Breast epithelium (tissue), 3 donors: ENCODE results near the gene SLC16A6.

Source experiments
- POLR2A ChIP-seq: fragments of 450-650 bp; IDR thresholded peaks from one replicate; pipeline ENCODE4 v1.6.1; 2016; ENCODE audit warnings: antibody characterized with exemption, mild to moderate bottlenecking, moderate library complexity
- POLR2AphosphoS5 ChIP-seq, 3 donors: sonication (generic); formaldehyde crosslinking; IDR thresholded peaks; one replicate each; pipeline ENCODE4 v1.6.1; 2017; ENCODE audit warnings: antibody characterized with exemption in 3 of 3
- TF ChIP-seq, protein P1 (sequence below), 3 donors: fragments of 450-650 bp; IDR thresholded peaks; one replicate each; pipeline ENCODE4 v1.5.1; 2016 to 2017; ENCODE audit warnings: antibody characterized with exemption in 3 of 3, mild to moderate bottlenecking in 3 of 3, moderate library complexity in 3 of 3

DNA sequence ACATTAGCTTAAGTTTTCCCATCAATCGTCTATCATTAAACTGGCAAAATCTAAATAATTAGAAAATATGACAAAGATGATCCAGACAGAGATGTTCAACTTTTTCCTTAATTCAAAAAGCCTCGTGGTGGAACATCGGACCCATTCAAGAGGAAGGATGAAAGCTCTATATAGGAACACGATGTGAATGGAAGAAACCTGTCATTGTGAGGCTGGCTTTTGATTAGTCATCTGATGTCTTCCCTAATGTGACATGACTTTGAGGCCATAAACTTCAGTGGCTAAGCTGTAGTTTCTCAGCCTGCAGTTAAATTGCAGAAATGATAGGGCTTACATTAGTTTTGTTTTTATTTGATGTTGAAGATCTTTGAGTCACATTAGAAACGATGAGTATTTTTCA lies 42.0 kb downstream of the SLC16A6 start:
- no peak for TF ChIP-seq POLR2A
- TF ChIP-seq, protein P1, sequence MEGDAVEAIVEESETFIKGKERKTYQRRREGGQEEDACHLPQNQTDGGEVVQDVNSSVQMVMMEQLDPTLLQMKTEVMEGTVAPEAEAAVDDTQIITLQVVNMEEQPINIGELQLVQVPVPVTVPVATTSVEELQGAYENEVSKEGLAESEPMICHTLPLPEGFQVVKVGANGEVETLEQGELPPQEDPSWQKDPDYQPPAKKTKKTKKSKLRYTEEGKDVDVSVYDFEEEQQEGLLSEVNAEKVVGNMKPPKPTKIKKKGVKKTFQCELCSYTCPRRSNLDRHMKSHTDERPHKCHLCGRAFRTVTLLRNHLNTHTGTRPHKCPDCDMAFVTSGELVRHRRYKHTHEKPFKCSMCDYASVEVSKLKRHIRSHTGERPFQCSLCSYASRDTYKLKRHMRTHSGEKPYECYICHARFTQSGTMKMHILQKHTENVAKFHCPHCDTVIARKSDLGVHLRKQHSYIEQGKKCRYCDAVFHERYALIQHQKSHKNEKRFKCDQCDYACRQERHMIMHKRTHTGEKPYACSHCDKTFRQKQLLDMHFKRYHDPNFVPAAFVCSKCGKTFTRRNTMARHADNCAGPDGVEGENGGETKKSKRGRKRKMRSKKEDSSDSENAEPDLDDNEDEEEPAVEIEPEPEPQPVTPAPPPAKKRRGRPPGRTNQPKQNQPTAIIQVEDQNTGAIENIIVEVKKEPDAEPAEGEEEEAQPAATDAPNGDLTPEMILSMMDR (IDR thresholded peaks at IDR 0.05) = no peak
- TF ChIP-seq POLR2AphosphoS5 (IDR thresholded peaks at IDR 0.05) = no peak
